KMS-11 (cell line): ENCODE measurements around the gene FAT1.

Experiments used
- H2AFZ ChIP-seq: fragments of 200-600 bp; sonication (generic); 2 replicates; pipeline ENCODE4 v1.6.1; 2016; ENCODE audit warnings: antibody characterized with exemption, mixed run types, low read depth
- H3K27ac ChIP-seq: fragments of 200-600 bp; sonication (generic); 2 replicates; pipeline ENCODE4 v1.6.1; 2016; ENCODE audit warnings: mild to moderate bottlenecking, mixed run types
- H3K27me3 ChIP-seq: fragments of 200-600 bp; sonication (generic); 2 replicates; pipeline ENCODE4 v1.6.1; 2017; ENCODE audit warnings: mild to moderate bottlenecking, low read depth, mixed run types, moderate library complexity; ENCODE audit not compliant: insufficient read depth
- H3K36me3 ChIP-seq: fragments of 200-600 bp; sonication (generic); 2 replicates; pipeline ENCODE4 v1.6.1; 2017; ENCODE audit warnings: mild to moderate bottlenecking, mixed run types; ENCODE audit not compliant: insufficient read depth
- H3K4me1 ChIP-seq: fragments of 200-600 bp; sonication (generic); 2 replicates; pipeline ENCODE4 v1.6.1; 2016; ENCODE audit warnings: mild to moderate bottlenecking, low read depth, mixed run types; ENCODE audit not compliant: poor library complexity, severe bottlenecking
- H3K4me2 ChIP-seq: fragments of 200-600 bp; sonication (generic); 2 replicates; pipeline ENCODE4 v1.7.0; 2016; ENCODE audit warnings: mild to moderate bottlenecking, mixed run types
- H3K4me3 ChIP-seq: fragments of 200-600 bp; sonication (generic); IDR thresholded peaks from 2 replicates; pipeline ENCODE4 v1.6.1; 2017; ENCODE audit warnings: low read depth, low read length, mixed read lengths; ENCODE audit not compliant: insufficient read depth
- H3K79me2 ChIP-seq: fragments of 200-600 bp; sonication (generic); 2 replicates; pipeline ENCODE4 v1.6.1; 2016; ENCODE audit warnings: low read depth, mixed run types; ENCODE audit not compliant: insufficient read depth
- H3K9ac ChIP-seq: fragments of 200-600 bp; sonication (generic); 2 replicates; pipeline ENCODE4 v1.6.1; 2016; ENCODE audit warnings: mild to moderate bottlenecking, mixed run types
- H4K20me1 ChIP-seq: fragments of 200-600 bp; sonication (generic); 2 replicates; pipeline ENCODE4 v1.6.1; 2016; ENCODE audit warnings: mild to moderate bottlenecking, mixed run types; ENCODE audit not compliant: insufficient read depth
- TF ChIP-seq, protein P1 (sequence below): fragments of 200-600 bp; sonication (generic); conservative IDR thresholded peaks from 2 replicates; pipeline ENCODE4 v1.6.1; 2017; ENCODE audit warnings: low read depth, mild to moderate bottlenecking, antibody characterized with exemption, low read length, moderate library complexity, mixed read lengths

The FAT1 gene

GRCh38 chr4:186680641-186681040 lies 43.0 kb downstream of the FAT1 start:
- Histone ChIP-seq H2AFZ (no peak overlapping the region), H3K36me3 (no peaks in the 10 kb centered on the region), H3K9ac (no peak overlapping the region), H3K4me2 (no peak overlapping the region), H3K4me1 (no peaks in the 10 kb centered on the region), H3K4me3 (no peak overlapping the region), H3K27me3 (no peaks in the 10 kb centered on the region), H3K27ac (no peak overlapping the region), H3K79me2 (no peaks in the 10 kb centered on the region), H4K20me1 (no peaks in the 10 kb centered on the region)
- TF ChIP-seq, protein P1, sequence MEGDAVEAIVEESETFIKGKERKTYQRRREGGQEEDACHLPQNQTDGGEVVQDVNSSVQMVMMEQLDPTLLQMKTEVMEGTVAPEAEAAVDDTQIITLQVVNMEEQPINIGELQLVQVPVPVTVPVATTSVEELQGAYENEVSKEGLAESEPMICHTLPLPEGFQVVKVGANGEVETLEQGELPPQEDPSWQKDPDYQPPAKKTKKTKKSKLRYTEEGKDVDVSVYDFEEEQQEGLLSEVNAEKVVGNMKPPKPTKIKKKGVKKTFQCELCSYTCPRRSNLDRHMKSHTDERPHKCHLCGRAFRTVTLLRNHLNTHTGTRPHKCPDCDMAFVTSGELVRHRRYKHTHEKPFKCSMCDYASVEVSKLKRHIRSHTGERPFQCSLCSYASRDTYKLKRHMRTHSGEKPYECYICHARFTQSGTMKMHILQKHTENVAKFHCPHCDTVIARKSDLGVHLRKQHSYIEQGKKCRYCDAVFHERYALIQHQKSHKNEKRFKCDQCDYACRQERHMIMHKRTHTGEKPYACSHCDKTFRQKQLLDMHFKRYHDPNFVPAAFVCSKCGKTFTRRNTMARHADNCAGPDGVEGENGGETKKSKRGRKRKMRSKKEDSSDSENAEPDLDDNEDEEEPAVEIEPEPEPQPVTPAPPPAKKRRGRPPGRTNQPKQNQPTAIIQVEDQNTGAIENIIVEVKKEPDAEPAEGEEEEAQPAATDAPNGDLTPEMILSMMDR, result no peak

GRCh38 chr4:186676531-186677161 lies 47.0 kb downstream of the FAT1 start:
- no peaks in the 10 kb centered on the region for H3K36me3 ChIP-seq
- H3K27ac ChIP-seq, result no peak overlapping the region
- no peaks in the 10 kb centered on the region for H3K79me2 ChIP-seq
- H3K4me3 ChIP-seq, result no peak overlapping the region
- H3K4me1 ChIP-seq, result no peaks in the 10 kb centered on the region
- TF ChIP-seq, protein P1, result no peak
- no peak overlapping the region for H2AFZ ChIP-seq
- H3K4me2 ChIP-seq, result no peak overlapping the region
- no peaks in the 10 kb centered on the region for H3K27me3 ChIP-seq
- H3K9ac ChIP-seq, result no peak overlapping the region
- no peaks in the 10 kb centered on the region for H4K20me1 ChIP-seq

- Histone ChIP-seq H3K4me3 (no peak overlapping the region), H4K20me1 (no peaks in the 10 kb centered on the region), H2AFZ (no peak overlapping the region), H3K27ac (no peak overlapping the region), H3K4me2 (no peak overlapping the region), H3K27me3 (no peaks in the 10 kb centered on the region), H3K79me2 (no peaks in the 10 kb centered on the region), H3K36me3 (no peaks in the 10 kb centered on the region), H3K9ac (no peak overlapping the region), H3K4me1 (no peaks in the 10 kb centered on the region)
- TF ChIP-seq, protein P1, result no peak; the same call in 1 of the 2 replicates
These were observed 53.9 kb downstream of the FAT1 start for GRCh38 chr4:186669735-186670134.

DNA sequence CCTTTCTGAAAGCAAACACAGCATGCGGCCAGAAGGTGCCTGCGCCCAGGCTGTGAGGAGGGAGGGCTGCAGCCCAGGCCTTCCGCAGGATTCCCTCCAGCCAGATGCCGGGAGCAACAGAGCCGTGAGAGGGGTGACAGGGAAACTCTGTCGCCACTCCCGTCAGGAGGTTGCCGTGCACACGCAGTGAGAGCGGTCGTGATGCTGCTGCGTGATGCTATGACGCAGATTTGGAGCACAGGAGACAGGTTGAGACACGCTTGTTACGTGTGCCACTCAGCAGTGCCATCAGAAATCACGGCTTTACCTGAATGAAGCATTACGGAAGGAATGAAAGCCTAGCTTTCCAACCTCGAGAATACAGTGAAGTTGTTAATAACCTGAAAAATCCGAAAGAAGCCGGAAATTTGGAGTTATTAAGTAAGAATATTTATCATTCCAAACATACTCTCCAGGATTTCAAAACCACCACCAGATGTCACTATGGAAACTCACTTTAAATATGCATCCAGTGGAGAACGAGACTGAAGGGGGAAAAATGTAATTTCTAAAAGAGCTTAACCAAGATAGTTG lies 54.4 kb downstream of the FAT1 start:
- Histone ChIP-seq H3K9ac (no peak overlapping the region), H3K27ac (no peak overlapping the region), H2AFZ (no peak overlapping the region), H3K27me3 (no peaks in the 10 kb centered on the region), H3K4me1 (no peaks in the 10 kb centered on the region), H3K4me3 (no peak overlapping the region), H4K20me1 (no peaks in the 10 kb centered on the region), H3K79me2 (no peaks in the 10 kb centered on the region), H3K36me3 (no peaks in the 10 kb centered on the region), H3K4me2 (no peak overlapping the region)
- TF ChIP-seq, protein P1, result peak; percentile 40
